WTC11 (cell line): Measurements from ENCODE around the gene IDH3A.

Source experiments
- ATF2 ChIP-seq: sonication (generic); formaldehyde crosslinking; IDR thresholded peaks from 2 replicates; pipeline ENCODE4 v1.8.1; 2022; ENCODE audit warnings: low read depth, missing genetic modification reagents, borderline replicate concordance
- CTCF ChIP-seq: fragments of 200-600 bp; IDR thresholded peaks from 2 replicates; pipeline ENCODE4 v1.8.0; 2022; ENCODE audit warnings: antibody characterized with exemption
- E2F4 ChIP-seq: sonication (generic); formaldehyde crosslinking; IDR thresholded peaks from 2 replicates; pipeline ENCODE4 v1.8.1; 2022; ENCODE audit warnings: low read depth, mild to moderate bottlenecking, moderate library complexity, missing genetic modification reagents, borderline replicate concordance
- E2F5 ChIP-seq: sonication (generic); formaldehyde crosslinking; IDR thresholded peaks from 2 replicates; pipeline ENCODE4 v1.8.1; 2022; ENCODE audit warnings: mild to moderate bottlenecking, moderate library complexity, missing genetic modification reagents
- ELF4 ChIP-seq: sonication (generic); formaldehyde crosslinking; IDR thresholded peaks from 2 replicates; pipeline ENCODE4 v1.8.1; 2022; ENCODE audit warnings: low read depth, mild to moderate bottlenecking, moderate library complexity, missing genetic modification reagents
- KAT7 ChIP-seq: sonication (generic); formaldehyde crosslinking; IDR thresholded peaks from 2 replicates; pipeline ENCODE4 v1.8.1; 2023; ENCODE audit warnings: missing genetic modification reagents, mild to moderate bottlenecking, borderline replicate concordance
- PRDM15 ChIP-seq: sonication (generic); formaldehyde crosslinking; IDR thresholded peaks from 2 replicates; pipeline ENCODE4 v1.8.0; 2022; ENCODE audit warnings: missing genetic modification reagents
- PREB ChIP-seq: sonication (generic); formaldehyde crosslinking; IDR thresholded peaks from 2 replicates; pipeline ENCODE4 v1.8.1; 2022; ENCODE audit warnings: mild to moderate bottlenecking, missing genetic modification reagents, moderate library complexity, borderline replicate concordance
- SP1 ChIP-seq: sonication (generic); formaldehyde crosslinking; conservative IDR thresholded peaks from 2 replicates; pipeline ENCODE4 v1.8.1; 2022; ENCODE audit warnings: missing genetic modification reagents
- ZNF263 ChIP-seq: sonication (generic); formaldehyde crosslinking; IDR thresholded peaks from 2 replicates; pipeline ENCODE4 v1.8.1; 2022; ENCODE audit warnings: low read depth, mild to moderate bottlenecking, moderate library complexity, missing genetic modification reagents

GRCh38 chr15:78120523-78120922, 28.6 kb upstream of the IDH3A start:
- TF ChIP-seq CTCF = no peak
- TF ChIP-seq ATF2 (CRISPR knock-in tag) = no peak
- no peak for TF ChIP-seq E2F4 (CRISPR knock-in tag)
- no peak for TF ChIP-seq SP1 (CRISPR knock-in tag)
- no peak for TF ChIP-seq KAT7 (CRISPR knock-in tag)
- TF ChIP-seq PRDM15 (CRISPR knock-in tag) = no peak
- no peak for TF ChIP-seq E2F5 (CRISPR knock-in tag)
- no peak for TF ChIP-seq PREB
- no peak for TF ChIP-seq ZNF263 (CRISPR knock-in tag)
- TF ChIP-seq ELF4 (CRISPR knock-in tag) = no peak
